GM18520 (cell line): Measurements from ENCODE around the gene MOV10L1.

ENCODE experiments used
- ATAC-seq: cut with Tn5 transposase; IDR thresholded peaks from one replicate; pipeline ENCODE4 v1.9.1; 2021; ENCODE audit not compliant: unreplicated experiment

The MOV10L1 gene

GRCh38 chr22:50101870-50102565, 12.2 kb downstream of the MOV10L1 start:
- no peak for ATAC-seq

GRCh38 chr22:50102946-50103345, 13.1 kb downstream of the MOV10L1 start:
- no peak for ATAC-seq

DNA sequence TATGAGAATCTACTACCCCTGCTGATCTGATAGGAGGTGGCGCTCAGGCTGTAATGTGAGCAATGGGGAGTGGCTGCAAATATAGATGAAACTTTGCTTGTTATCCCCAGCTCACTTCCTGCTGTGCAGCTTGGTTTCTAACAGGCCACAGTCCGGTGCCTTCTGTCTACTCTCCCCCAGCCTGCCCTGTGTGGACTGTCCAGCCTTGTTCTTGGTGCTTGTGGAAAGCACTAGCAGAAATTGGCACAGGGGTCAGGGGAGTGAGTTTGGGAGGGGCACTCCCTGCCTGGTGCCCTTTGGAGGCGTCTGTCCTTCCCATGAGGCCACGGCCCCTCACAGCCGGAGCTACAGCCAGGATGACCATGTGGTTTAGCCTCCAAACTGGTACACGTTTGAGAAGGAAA, 14.3 kb downstream of the MOV10L1 start:
- ATAC-seq, result no peak

DNA sequence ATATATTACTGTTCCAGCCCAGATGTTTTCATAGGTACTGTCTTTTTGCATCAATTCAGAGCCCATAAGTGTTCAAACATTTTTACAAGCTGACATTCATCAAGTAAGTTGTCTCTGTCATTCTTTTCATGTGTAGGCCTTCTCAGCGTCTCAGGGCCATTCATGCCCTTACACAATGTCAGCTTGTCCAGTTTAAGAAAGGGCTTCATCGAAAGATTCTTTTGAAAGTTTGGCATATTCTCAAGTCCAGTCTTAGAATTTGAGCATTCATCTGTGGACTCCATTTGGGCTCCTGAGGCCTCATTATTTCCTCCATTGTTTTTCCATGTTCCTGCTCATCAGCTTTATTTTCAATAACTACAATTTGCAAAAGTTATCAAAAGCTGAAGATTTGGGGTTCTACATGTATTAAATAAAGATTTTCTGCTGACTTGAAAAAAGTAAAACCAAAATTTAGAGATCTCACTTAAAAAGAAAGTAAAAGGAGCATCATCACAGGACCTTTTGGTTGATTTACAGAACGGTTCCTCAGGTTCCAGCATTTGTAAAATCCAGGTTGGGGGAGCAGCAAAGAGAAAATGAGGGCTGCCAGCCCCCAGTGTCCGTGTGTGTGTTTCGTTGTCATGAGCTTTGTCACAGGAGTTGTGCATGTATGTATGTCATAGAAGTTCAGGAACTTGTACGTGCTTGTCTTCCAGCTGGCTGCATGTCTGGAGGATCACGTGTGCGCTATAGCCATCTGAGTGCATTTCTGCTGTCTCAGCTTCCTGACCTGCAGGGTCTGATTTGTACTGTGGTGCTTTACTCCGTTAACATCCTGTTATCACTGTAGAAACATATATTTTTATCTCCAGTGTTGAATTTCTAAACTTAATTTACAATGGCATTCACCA, 15.6 kb downstream of the MOV10L1 start:
- ATAC-seq, result no peak

GRCh38 chr22:50107529-50107928, 17.7 kb downstream of the MOV10L1 start:
- no peak for ATAC-seq

DNA sequence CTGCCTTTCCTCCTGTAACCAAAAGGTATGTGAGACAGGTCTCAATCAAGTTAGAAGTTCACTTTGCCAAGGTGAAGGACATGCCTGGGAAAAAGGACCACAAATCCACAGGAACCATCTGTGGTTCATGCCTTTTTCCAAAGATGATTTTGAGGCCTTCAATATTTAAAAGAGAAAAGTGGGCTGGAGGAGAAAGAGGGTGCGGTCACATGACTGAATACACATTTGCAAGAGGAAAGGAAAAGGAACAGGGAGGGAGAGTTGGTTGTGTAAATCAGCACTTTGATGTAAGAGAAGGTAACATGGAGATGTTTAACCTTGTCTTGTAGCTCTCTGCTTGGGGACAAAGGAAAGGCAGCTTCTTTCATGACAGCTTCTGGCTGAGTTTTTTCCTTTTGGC, 21.2 kb downstream of the MOV10L1 start:
- no peak for ATAC-seq

GRCh38 chr22:50112151-50113118, 22.6 kb downstream of the MOV10L1 start:
- no peak for ATAC-seq

DNA sequence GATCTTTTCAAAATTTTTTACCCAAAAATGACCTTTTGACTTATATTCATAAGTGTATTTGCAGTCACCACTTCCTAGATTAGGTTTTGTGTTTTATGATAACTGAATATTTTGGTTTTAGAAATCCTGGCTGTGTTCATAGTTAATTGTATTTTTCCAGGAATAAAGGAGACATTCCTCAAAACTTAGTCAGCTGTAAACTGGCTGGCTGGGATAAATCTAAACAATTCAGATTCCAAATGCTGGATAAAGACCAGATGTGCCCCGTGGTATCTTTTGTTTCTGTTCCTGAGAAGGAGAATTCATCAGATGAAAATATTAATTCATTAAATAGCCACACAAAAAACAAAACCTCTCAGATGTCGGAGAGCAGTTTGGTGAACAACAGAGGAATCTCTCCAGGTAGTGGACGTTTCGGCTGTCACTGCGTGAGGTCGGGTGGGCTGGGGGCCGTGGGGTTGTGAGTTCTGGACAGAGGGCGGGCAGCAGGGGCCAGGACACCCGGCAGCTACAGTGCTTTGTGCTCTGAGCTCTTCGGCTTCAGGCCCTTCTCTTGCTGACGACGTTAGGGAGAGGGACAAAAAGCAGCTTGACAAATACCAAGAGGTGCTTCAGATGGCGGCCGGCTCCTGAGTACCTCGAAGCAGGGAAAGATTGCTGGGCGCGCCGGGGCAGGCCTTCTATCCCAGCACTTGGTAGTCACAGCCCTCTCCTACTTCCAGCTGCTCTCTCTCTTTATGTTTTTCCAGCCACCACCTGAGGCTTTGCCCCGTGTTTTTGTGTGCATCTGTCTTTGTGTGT, 24.6 kb downstream of the MOV10L1 start:
- no peak for ATAC-seq

GRCh38 chr22:50115693-50116092, 25.9 kb downstream of the MOV10L1 start:
- ATAC-seq, result no peak

- ATAC-seq, result no peak
Observed at GRCh38 chr22:50117168-50117762, 27.5 kb downstream of the MOV10L1 start.

- no peak for ATAC-seq
Observed at GRCh38 chr22:50118129-50118528, 28.3 kb downstream of the MOV10L1 start.

DNA sequence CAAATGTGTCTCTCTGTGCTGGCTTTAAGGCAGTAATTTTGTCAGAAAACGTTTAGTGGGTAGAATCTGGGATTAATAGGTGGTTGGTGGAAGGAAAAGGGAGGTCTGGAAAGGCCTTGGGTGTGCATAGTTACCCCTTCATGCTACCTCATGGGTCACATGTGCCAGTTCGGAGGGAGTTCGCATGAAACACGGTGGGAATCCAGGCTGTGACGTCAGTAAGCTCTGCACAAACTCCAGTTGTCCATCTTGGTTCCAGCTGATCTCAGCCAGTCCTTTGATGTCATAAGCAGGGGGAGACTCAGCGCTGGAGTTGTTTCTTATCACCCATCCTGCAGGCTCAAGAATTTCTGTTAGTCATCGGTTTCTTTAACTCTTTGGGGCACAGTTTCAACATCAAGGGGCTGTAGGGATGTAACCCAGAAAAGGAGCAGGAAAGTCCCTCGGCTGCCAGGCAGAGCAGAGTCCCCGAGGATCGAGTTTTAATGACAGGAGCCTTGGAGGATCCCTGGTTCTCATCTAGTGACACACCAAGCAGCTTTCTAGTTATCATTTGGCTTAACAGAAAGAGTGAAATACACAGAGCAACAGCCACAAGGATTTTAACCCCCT, 28.9 kb downstream of the MOV10L1 start:
- ATAC-seq, result no peak

DNA sequence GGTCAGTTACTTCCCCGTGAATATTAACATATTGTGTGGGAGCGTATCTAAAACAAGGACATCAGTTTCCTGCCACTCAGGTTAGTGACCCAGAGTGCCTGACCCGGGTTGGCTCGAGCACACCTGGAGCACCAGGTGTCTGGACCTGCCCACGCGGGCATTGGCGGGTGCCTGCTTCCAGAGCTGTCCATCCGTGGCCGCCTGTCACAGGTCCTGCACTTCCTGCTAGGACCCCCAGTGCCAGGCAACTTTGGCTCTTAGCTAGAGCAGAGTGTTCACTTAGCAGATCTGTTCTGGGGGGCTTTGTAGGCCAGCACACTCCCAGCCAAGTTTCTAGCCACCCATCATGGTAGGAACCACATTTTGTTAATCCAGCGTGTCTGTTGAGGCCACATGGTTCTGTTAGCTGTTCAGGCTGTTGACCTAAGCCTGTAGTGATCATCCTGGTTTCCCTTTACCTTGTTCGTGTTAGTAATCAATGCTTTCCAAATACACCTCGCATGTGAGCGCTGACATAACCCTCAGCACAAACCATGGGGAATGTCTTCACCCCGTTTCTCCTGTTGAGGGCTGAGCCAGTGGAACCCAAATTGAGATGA, 29.5 kb downstream of the MOV10L1 start:
- no peak for ATAC-seq

DNA sequence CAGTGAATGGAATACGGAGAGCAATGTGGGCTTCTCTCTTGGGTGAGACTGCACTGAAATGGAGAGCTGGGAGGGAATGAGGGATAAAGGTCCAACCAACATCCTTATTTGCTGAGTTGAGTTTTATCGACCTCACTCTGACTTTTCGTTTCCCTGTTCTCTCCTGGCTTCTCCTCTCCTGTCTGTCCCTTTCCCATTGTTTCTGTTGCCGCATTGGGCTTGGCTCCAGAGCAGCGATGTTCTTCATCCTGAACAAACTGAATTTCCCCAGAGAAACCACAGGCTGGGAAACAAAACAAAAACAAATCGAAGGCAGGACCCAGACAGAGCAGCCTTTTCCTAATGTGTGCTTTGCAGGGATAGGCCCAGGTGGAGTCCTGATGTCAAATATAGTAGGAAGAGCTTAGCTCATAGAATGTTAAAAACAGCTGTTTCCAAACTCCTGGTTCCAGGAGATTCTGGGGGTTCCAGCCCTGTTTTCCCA, 30.0 kb downstream of the MOV10L1 start:
- ATAC-seq, result no peak

GRCh38 chr22:50121202-50121740, 31.5 kb downstream of the MOV10L1 start:
- ATAC-seq, result no peak

DNA sequence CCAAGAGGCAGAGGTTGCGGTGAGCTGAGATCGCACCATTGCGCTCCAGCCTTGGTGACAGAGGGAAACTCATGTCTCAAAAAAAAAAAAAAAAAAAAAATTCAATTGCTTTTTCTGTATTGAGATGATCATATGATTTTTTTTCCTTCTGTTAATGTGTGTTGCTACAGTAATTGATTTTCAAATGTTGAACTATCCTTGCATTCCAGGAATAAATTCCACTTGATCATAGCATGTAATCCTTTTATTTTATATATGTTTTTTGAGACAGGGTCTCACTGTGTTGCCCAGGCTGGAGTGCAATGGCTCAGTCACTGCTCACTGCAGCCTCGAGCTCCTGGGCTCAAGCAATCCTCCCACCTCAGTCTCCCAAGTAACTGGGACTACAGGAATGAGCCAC, 33.3 kb downstream of the MOV10L1 start:
- no peak for ATAC-seq

GRCh38 chr22:50125029-50125428, 35.2 kb downstream of the MOV10L1 start:
- no peak for ATAC-seq

DNA sequence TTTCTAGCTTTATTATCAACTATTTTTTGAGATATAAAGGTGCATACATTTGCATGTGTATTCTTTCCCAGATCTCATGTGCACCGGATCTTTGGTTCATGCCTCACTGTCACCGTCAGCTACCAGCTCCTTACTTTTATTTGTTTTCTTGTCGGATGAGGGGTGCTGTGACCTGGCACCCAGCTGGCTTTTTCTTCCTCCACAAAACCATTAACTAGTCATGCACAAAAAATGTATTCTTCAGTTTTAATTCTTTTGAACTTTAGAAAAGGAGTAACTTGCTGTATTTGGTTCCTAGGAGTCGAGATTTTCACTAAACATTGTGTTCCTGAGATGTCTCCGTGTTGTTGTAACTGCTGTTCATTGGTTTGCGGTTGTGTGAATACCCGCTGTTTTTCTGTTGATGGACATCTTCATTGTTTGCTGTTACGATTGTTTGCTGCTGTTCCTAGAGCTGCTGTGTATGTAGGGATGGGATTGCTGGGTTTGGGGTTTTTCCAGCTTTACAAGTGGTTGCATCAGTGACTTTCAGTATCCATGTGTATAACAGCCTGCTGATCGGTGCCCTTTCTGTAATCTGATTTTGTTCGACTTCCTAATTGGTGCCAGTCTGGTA, 39.4 kb downstream of the MOV10L1 start:
- ATAC-seq, result no peak
